PC-3 (cell line): ENCODE measurements around the gene DDTL. TPM values are rescaled to one million over a fixed set of nuclear protein-coding genes. Genes with fewer than 3 reads are reported as not detected.
"Not testable (repeated sequence)": the region's sequence is repeated elsewhere in the genome, so short reads cannot be mapped to it uniquely, and the experiment has no call there.

ENCODE experiments used
- ATAC-seq: fragments of 200-7000 bp; cut with Tn5 transposase; 2 replicates; pipeline ENCODE4 v1.9.1; 2020; ENCODE audit warnings: mild to moderate bottlenecking, moderate library complexity
- BruUV-seq: library from RNA; stranded (reverse); fragments of 400-500 nt; replicated peaks from 2 replicates; lab custom pipeline; 2021; lab: Mats Ljungman, UMichigan
- CTCF ChIA-PET: fragments of 300-600 bp; sonication (Branson Sonifier 250); formaldehyde crosslinking; loops from one replicate; lab custom pipeline; 2022; ENCODE audit warnings: antibody characterized with exemption; lab: Charles Lee
- POLR2A ChIA-PET: fragments of 300-600 bp; sonication (Branson Sonifier 250); formaldehyde crosslinking; loops from one replicate; lab custom pipeline; 2022; ENCODE audit warnings: antibody characterized with exemption; ENCODE audit not compliant: unreplicated experiment; lab: Charles Lee
- DNase-seq: peaks from one replicate; pipeline ENCODE4 v3.0.0-alpha.2; 2015
- H2AFZ ChIP-seq: fragments of 300-600 bp; sonication (generic); 2 replicates; pipeline ENCODE4 v1.6.0; 2016; ENCODE audit warnings: antibody characterized with exemption, low read length
- H3F3A ChIP-seq: fragments of 300-600 bp; sonication (generic); one replicate; pipeline ENCODE4 v1.6.0; 2017; ENCODE audit warnings: antibody characterized with exemption, low read length, control low read depth, mild to moderate bottlenecking; ENCODE audit not compliant: unreplicated experiment
- H3K27ac ChIP-seq: fragments of 300-600 bp; sonication (generic); 2 replicates; pipeline ENCODE4 v1.5.1; 2016; ENCODE audit warnings: mild to moderate bottlenecking, low read length
- H3K27me3 ChIP-seq: fragments of 300-600 bp; sonication (generic); 2 replicates; pipeline ENCODE4 v1.6.1; 2016; ENCODE audit warnings: low read length, mixed read lengths
- H3K36me3 ChIP-seq: fragments of 300-600 bp; sonication (generic); 2 replicates; pipeline ENCODE4 v1.6.1; 2016; ENCODE audit warnings: low read depth, mixed run types, low read length, mixed read lengths
- H3K4me1 ChIP-seq: fragments of 300-600 bp; sonication (generic); 2 replicates; pipeline ENCODE4 v1.5.1; 2016; ENCODE audit warnings: low read length; ENCODE audit not compliant: insufficient read depth
- H3K4me2 ChIP-seq: fragments of 300-600 bp; sonication (generic); 2 replicates; pipeline ENCODE4 v1.6.0; 2016; ENCODE audit warnings: low read length
- H3K4me3 ChIP-seq: fragments of 300-600 bp; sonication (generic); 2 replicates; pipeline ENCODE4 v1.5.1; 2016; ENCODE audit warnings: mild to moderate bottlenecking, low read length, mixed read lengths
- H3K79me2 ChIP-seq: fragments of 300-600 bp; sonication (generic); 2 replicates; pipeline ENCODE4 v1.6.1; 2017; ENCODE audit warnings: low read length, mixed read lengths
- H3K9ac ChIP-seq: fragments of 300-600 bp; sonication (generic); 2 replicates; pipeline ENCODE4 v1.6.0; 2016; ENCODE audit warnings: mild to moderate bottlenecking, low read length
- H3K9me2 ChIP-seq: fragments of 300-600 bp; sonication (generic); replicated peaks from 2 replicates; pipeline ENCODE4 v1.6.1; 2016; ENCODE audit warnings: mixed run types, low read length, mixed read lengths
- H3K9me3 ChIP-seq: fragments of 300-600 bp; sonication (generic); 2 replicates; pipeline ENCODE4 v1.6.1; 2016; ENCODE audit warnings: low read length, mixed read lengths
- H4K20me1 ChIP-seq: fragments of 300-600 bp; sonication (generic); 2 replicates; pipeline ENCODE4 v1.6.1; 2016; ENCODE audit warnings: low read length, mixed read lengths
- CTCF ChIP-seq: fragments of 300-600 bp; sonication (generic); conservative IDR thresholded peaks from 2 replicates; pipeline ENCODE4 v1.5.1; 2017; ENCODE audit warnings: antibody characterized with exemption, low read depth, mild to moderate bottlenecking, low read length
- EZH2 ChIP-seq: fragments of 300-600 bp; sonication (generic); IDR thresholded peaks from one replicate; pipeline ENCODE4 v1.6.1; 2017; ENCODE audit warnings: antibody characterized with exemption, mild to moderate bottlenecking, low read length; ENCODE audit not compliant: unreplicated experiment
- EZH2phosphoT487 ChIP-seq: fragments of 300-600 bp; sonication (generic); IDR thresholded peaks from 2 replicates; pipeline ENCODE4 v1.6.1; 2018; ENCODE audit warnings: mild to moderate bottlenecking, antibody characterized with exemption, low read length, borderline replicate concordance
- intact Hi-C: fragments of 100-400 bp; cut with micrococcal nuclease; formaldehyde crosslinking; loops from 2 replicates; pipeline ENCODE4 v1.9.0; 2023
- total RNA-seq: library from RNA; depleted of rRNA; stranded (reverse); fragments of >200 nt; gene quantifications from 2 replicates; pipeline ENCODE4 v1.2.3, GENCODE V29; 2014

The DDTL gene
- total RNA-seq, 1 experiment from 2014 or later = 0.73 TPM

DNA sequence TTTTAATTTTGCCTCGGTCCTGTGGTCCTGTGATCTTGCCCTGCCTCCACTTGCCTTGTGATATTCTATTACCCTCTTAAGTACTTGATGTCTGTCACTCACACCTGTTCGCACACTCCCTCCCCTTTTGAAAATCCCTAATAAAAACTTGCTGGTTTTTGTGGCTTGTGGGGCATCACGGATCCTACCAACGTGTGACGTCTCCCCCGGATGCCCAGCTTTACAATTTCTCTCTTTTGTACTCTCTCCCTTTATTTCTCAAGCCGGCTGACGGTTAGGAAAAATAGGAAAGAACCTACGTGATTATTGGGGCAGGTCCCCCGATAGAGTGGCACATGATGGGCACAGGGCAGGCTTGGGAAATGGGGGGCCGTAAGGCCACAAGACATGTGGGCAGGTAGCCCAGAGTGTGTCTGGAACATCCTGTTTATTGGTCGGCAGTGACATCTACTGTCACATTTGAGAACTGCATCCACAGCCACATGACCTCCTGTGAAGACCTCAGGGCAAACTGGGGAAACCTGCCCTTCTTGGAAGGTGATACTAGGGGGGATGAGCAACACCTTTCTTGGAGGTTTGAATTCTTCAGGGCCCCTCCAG lies 10.3 kb upstream of the DDTL start:
- not testable (repeated sequence) for BruUV-seq
- 0 out of 2 replicates have a peak overlapping the region, but pooled peaks have one; percentile 48 for H2AFZ ChIP-seq

GRCh38 chr22:23961084-23961771 lies 5.5 kb upstream of the DDTL start, which contains the start of gene GSTT2B:
TSS of gene GSTT2B (minus strand) at chr22:23961195. CDS start at chr22:23961131, 64 bp downstream.
- H3K9me3 ChIP-seq, CTCF ChIA-PET, H3K4me1 ChIP-seq, H3K4me2 ChIP-seq, H3K9me2 ChIP-seq, H2AFZ ChIP-seq, H3K36me3 ChIP-seq, H4K20me1 ChIP-seq, BruUV-seq, intact Hi-C loops, POLR2A ChIA-PET, H3K27ac ChIP-seq, H3K4me3 ChIP-seq, DNase-seq, H3F3A ChIP-seq, H3K9ac ChIP-seq, H3K79me2 ChIP-seq, H3K27me3 ChIP-seq: not testable (repeated sequence)
- ATAC-seq = peak; percentile 89

More for the DNA sequence above, 10.3 kb upstream of the DDTL start:
- H3K36me3 ChIP-seq, H3K79me2 ChIP-seq, H3K27ac ChIP-seq, H3K4me1 ChIP-seq, H3K9me2 ChIP-seq, H3F3A ChIP-seq, H3K4me3 ChIP-seq, H3K27me3 ChIP-seq, CTCF ChIA-PET, POLR2A ChIA-PET, H3K4me2 ChIP-seq, H3K9ac ChIP-seq, H4K20me1 ChIP-seq, H3K9me3 ChIP-seq: not testable (repeated sequence)
- peak; percentile 85 for DNase-seq
- peak; percentile 62 for TF ChIP-seq CTCF
- intact Hi-C loops = loop anchor here (10.0 kb wide), 1 partner anchor 218 kb away; no protein-coding TSS in a partner anchor
- peak; percentile 52 for ATAC-seq

- H3K27me3 ChIP-seq, POLR2A ChIA-PET, H3K4me1 ChIP-seq, H3F3A ChIP-seq, H3K9me3 ChIP-seq, H3K27ac ChIP-seq, H3K4me3 ChIP-seq, H3K4me2 ChIP-seq, intact Hi-C loops, H2AFZ ChIP-seq, CTCF ChIA-PET, DNase-seq, BruUV-seq, H3K9me2 ChIP-seq, H3K9ac ChIP-seq, H4K20me1 ChIP-seq: not testable (repeated sequence)
- peaks cover 15% of the 10 kb centered on the region for H3K36me3 ChIP-seq
- ATAC-seq = peak; percentile 48
- H3K79me2 ChIP-seq = peaks cover 11% of the 10 kb centered on the region
Measured at GRCh38 chr22:23966094-23966493, 594 bp upstream of the DDTL start.

- no peaks in the 10 kb centered on the region for H3K9me2 ChIP-seq
- DNase-seq = no peak
- no peaks in the 10 kb centered on the region for H3F3A ChIP-seq
- H3K4me2 ChIP-seq = no peak overlapping the region
- POLR2A ChIA-PET = no interaction called here
- H4K20me1 ChIP-seq = no peaks in the 10 kb centered on the region
- H2AFZ ChIP-seq = no peak overlapping the region
- no peaks in the 10 kb centered on the region for H3K9me3 ChIP-seq
- no TSS peak for BruUV-seq
- no peak overlapping the region for H3K27ac ChIP-seq
- no peaks in the 10 kb centered on the region for H3K4me1 ChIP-seq
- no peak overlapping the region for H3K9ac ChIP-seq
- intact Hi-C loops = no loop called here
- CTCF ChIA-PET = no interaction called here
- no peak overlapping the region for H3K4me3 ChIP-seq
- no peak for ATAC-seq
- no peak for TF ChIP-seq CTCF
- TF ChIP-seq EZH2phosphoT487 = no peak
- no peak for TF ChIP-seq EZH2
- peaks cover 23% of the 10 kb centered on the region for H3K36me3 ChIP-seq
- no peaks in the 10 kb centered on the region for H3K27me3 ChIP-seq
- H3K79me2 ChIP-seq = peaks cover 21% of the 10 kb centered on the region
Measured at GRCh38 chr22:23969071-23969470, 2.4 kb downstream of the DDTL start.
